ENCODE results near the gene AGBL1.

The AGBL1 gene

GRCh38 chr15:86278586-86278985 is 198.9 kb downstream of the AGBL1 start:
- TF ChIP-seq, protein P1, sequence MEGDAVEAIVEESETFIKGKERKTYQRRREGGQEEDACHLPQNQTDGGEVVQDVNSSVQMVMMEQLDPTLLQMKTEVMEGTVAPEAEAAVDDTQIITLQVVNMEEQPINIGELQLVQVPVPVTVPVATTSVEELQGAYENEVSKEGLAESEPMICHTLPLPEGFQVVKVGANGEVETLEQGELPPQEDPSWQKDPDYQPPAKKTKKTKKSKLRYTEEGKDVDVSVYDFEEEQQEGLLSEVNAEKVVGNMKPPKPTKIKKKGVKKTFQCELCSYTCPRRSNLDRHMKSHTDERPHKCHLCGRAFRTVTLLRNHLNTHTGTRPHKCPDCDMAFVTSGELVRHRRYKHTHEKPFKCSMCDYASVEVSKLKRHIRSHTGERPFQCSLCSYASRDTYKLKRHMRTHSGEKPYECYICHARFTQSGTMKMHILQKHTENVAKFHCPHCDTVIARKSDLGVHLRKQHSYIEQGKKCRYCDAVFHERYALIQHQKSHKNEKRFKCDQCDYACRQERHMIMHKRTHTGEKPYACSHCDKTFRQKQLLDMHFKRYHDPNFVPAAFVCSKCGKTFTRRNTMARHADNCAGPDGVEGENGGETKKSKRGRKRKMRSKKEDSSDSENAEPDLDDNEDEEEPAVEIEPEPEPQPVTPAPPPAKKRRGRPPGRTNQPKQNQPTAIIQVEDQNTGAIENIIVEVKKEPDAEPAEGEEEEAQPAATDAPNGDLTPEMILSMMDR (IDR thresholded peaks at IDR 0.05; ENCODE audit: low read depth, low read length), result no peak
- in situ Hi-C loops (cut with HindIII; ENCODE audit: low sequenced_read_pairs), result no loop called here

GRCh38 chr15:86284635-86285034 is 205.0 kb downstream of the AGBL1 start:
- DNase-seq (ENCODE audit: low read depth, low spot score), result no peak
- in situ Hi-C loops (cut with HindIII; ENCODE audit: low sequenced_read_pairs), result no loop called here
- TF ChIP-seq, protein P1 (IDR thresholded peaks at IDR 0.05; ENCODE audit: low read depth, low read length), result no peak
- H3K4me3 ChIP-seq (ENCODE audit: low read depth, low read length), result no peak overlapping the region

More at GRCh38 chr15:86278586-86278985, 198.9 kb downstream of the AGBL1 start:
- no peak overlapping the region for H3K4me3 ChIP-seq (ENCODE audit: low read depth, low read length)
- DNase-seq (ENCODE audit: low read depth, low spot score), result no peak

- in situ Hi-C loops (cut with HindIII; ENCODE audit: low sequenced_read_pairs), result no loop called here
- TF ChIP-seq, protein P1 (IDR thresholded peaks at IDR 0.05; ENCODE audit: low read depth, low read length), result no peak
These were observed 215.8 kb downstream of the AGBL1 start for GRCh38 chr15:86295511-86295910.

DNA sequence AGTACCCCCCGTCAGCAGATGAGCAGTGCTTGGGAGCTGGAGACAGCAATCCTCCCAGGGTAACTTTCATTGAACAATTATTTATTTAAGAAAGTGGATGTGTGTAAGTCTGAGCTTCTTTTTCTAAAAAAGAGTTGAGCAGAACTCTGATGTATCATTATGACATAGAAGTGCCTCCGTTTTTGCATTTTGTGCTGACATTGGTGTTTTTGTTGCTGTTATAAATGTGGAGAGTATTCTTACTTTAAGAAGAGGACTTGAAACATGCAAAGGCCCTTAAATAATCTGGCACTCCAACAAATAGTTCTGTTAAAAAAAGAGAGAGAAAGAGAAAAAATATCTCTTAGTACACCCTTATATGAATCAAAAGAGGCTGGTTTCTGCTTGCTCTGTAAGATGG is 217.1 kb downstream of the AGBL1 start:
- no peak overlapping the region for H3K4me3 ChIP-seq (ENCODE audit: low read depth, low read length)
- no peak for DNase-seq (ENCODE audit: low read depth, low spot score)
- in situ Hi-C loops (cut with HindIII; ENCODE audit: low sequenced_read_pairs), result no loop called here
- TF ChIP-seq, protein P1 (IDR thresholded peaks at IDR 0.05; ENCODE audit: low read depth, low read length), result no peak

More at GRCh38 chr15:86295511-86295910, 215.8 kb downstream of the AGBL1 start:
- no peak overlapping the region for H3K4me3 ChIP-seq (ENCODE audit: low read depth, low read length)
- DNase-seq (ENCODE audit: low read depth, low spot score), result no peak

DNA sequence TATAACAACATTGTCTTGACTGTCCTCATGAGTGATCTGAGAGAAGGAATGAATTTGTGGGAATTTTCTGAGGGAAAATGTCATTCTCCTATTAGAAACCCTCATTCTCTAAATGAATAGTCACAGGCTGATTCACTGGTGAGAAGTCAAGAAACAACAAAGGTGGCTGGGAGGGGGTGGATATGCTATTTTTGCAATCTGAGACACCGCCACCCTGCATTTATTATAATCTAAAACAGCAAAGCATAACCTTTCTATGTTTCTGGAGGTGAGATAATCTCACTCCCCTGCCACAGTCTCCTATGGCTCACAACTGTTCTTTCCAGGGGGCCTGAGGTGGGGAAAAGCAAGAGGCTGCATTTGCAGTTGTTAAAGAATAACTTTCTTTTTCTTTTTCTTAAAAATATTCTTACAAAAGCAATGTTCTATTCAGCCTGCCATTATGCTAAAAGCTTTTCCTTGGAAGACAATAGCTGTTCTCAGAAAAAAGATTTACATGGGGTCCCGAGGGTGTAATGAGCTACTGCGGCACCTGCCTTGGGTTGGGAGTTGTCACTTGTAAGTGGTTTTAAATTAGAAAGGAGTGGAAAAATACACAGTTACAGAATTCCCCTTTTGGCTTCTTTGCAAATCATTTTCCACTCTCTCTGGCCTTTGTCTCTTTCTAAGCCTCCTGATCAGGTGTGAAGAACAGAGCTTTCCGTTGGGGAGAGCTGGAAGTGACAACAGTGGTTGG is 220.9 kb downstream of the AGBL1 start:
- TF ChIP-seq, protein P1 (IDR thresholded peaks at IDR 0.05; ENCODE audit: low read depth, low read length), result no peak
- in situ Hi-C loops (cut with HindIII; ENCODE audit: low sequenced_read_pairs), result no loop called here
- DNase-seq (ENCODE audit: low read depth, low spot score), result peak; percentile 18
- H3K4me3 ChIP-seq (ENCODE audit: low read depth, low read length), result no peak overlapping the region

DNA sequence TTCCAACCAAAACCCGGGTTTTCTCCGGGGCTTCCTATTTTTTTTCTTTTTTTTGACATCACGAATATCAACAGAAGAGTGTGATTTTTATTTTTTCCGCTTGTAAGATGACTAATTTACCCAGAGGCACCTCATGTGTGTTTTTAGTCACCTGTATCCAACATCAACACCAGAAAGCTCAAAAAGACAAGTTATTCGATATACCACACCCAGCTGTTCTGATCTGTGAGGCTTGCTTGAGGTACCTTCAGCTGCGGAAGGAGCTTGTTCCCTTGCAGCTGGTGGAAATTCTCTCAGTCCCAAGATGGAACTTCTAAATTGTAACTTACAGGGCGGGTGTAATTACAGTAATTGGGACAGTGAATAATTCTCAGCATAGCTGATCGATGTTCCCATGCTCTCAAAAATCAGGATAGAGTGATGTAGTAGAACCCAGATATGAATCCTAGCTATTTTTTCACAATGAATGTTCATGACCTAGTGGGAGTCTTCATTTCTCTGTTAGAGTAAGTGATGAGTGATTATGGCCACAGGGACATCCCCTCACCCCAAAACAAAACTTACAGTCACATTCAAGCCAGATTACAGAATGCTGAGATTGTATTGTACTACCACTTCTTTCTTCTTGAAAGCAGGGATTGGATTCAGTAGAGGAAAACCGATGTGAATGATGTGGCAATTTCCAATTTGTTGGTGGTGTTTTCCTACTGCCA is 232.1 kb downstream of the AGBL1 start:
- in situ Hi-C loops (cut with HindIII; ENCODE audit: low sequenced_read_pairs), result no loop called here
- TF ChIP-seq, protein P1 (IDR thresholded peaks at IDR 0.05; ENCODE audit: low read depth, low read length), result no peak
- H3K4me3 ChIP-seq (ENCODE audit: low read depth, low read length), result no peak overlapping the region
- DNase-seq (ENCODE audit: low read depth, low spot score), result no peak

Data from astrocyte of the spinal cord (primary cell).